GM12865 (cell line): ENCODE data around the gene TRPV6.
A peak's percentile ranks its signal among the peaks of the same experiment; 100 is the strongest.

Experiments used
- DNase-seq: peaks from one replicate; pipeline ENCODE4 v3.0.0; 2010; ENCODE audit warnings: low read depth
- H3K4me3 ChIP-seq: 2 replicates; pipeline ENCODE4 v1.5.1; 2011; ENCODE audit warnings: mild to moderate bottlenecking, low read depth, low read length, control low read depth
- CTCF ChIP-seq: IDR thresholded peaks from 2 replicates; pipeline ENCODE4 v1.5.1; 2011; ENCODE audit warnings: low read length, control low read depth, low read depth, inconsistent platforms; ENCODE audit not compliant: insufficient read depth; ENCODE audit errors: missing control alignments

Gene TRPV6

DNA sequence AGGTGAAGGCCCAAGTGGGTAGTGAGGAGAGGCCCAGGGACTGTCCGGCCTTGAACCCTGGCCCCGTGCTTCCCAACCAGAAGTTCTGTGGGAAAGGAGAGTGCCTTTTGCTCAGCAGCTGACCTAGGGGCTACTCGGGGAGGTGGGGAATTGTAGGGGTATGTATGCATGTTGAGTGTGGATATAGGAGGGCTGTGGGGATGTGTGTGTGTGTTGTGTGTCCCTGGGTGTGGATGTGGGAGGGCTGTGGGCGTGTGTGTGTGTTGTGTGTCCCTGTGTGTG is 18.5 kb downstream of the TRPV6 start:
- no peak for DNase-seq
- no peak for TF ChIP-seq CTCF
- H3K4me3 ChIP-seq, result no peak overlapping the region

DNA sequence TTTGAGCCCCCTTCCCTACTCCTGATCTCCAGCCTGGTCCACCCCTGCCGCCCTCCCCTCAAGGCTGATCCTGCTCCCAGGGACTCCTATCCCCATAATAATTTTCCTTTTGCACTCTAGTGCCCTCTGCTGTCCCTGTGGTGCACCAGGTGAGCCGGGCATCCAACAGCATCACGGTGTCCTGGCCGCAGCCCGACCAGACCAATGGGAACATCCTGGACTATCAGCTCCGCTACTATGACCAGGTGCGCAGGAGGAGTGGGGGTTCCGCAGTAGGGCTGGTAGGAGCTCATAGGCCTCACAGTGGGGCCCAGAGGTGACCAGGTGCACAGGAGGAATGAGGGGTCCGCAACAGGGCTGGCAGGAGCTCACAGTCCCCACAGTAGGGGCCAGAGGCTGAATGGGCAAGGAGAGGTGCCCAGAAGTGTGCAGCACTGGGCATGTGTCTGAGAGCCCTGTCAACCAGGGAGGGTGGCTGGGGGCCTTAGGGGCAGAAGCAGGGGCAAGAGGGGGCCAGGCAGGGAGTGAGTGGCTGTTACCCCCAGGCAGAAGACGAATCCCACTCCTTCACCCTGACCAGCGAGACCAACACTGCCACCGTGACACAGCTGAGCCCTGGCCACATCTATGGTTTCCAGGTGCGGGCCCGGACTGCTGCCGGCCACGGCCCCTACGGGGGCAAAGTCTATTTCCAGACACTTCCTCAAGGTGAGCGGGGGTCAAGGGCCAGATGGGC is 19.0 kb downstream of the TRPV6 start:
- H3K4me3 ChIP-seq, result no peak overlapping the region
- no peak for DNase-seq
- TF ChIP-seq CTCF, result peak; percentile 45

DNA sequence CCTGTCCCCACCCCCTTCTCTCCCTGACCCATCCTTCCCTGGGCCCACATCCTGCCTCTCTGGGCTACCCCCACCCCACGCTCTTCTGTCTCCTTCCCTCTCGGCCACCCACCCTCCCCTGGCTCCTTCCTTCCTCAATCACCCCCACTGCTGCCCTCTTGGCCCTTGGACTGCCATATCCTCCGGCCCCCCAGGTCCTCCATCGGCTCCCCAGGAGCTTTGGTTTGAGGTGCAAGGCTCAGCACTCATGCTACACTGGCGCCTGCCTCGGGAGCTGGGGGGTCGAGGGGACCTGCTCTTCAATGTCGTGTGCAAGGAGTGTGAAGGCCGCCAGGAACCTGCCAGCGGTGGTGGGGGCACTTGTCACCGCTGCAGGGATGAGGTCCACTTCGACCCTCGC is 19.8 kb downstream of the TRPV6 start:
- no peak for DNase-seq
- no peak overlapping the region for H3K4me3 ChIP-seq
- TF ChIP-seq CTCF, result no peak

- H3K4me3 ChIP-seq, result no peak overlapping the region
- TF ChIP-seq CTCF, result no peak
Measured at GRCh38 chr7:142864980-142865747, 20.4 kb downstream of the TRPV6 start.

GRCh38 chr7:142863891-142864685 is 21.5 kb downstream of the TRPV6 start:
- no peak for TF ChIP-seq CTCF
- DNase-seq, result no peak
- no peak overlapping the region for H3K4me3 ChIP-seq

More at GRCh38 chr7:142864980-142865747, 20.4 kb downstream of the TRPV6 start:
- DNase-seq, result no peak

GRCh38 chr7:142862786-142863400 is 22.7 kb downstream of the TRPV6 start:
- DNase-seq, result no peak
- no peak overlapping the region for H3K4me3 ChIP-seq
- no peak for TF ChIP-seq CTCF
